Measurements from ENCODE around the gene ENTHD1.

ENTHD1 gene

DNA sequence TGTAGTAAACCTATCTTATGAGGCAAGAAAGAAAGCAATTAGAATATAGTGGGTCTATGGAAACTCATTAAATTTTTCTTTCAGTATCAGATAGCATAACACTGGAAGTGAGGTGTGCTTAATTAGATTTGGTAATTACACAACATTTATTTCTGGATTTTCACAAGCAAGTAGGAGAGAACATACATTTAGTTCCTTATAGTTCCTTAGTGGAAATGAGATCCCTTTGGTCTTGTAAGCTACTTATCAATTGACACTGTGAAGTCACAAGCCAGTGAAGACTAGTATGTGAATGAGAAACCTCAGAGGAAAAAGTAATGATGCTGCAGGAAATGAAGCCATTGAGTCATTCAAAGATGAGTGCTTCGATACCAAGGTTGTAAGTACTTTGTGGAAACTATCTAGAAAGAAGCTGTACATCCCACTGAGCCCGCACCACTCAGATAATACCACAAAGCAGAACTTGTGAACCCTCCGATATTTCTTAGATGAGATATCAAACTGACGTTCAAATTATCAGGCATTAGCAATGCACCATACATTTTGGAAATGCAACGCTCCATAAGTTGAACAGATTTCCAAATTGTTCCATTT lies 53.5 kb downstream of the ENTHD1 start:
- no peak overlapping the region for H3K4me2 ChIP-seq (ENCODE audit: low read length)
- no peak overlapping the region for H3K27ac ChIP-seq (ENCODE audit: low read length)
- H3K27me3 ChIP-seq (ENCODE audit: low read depth, low read length): peaks cover 22% of the 10 kb centered on the region
- H3K36me3 ChIP-seq (replicated peaks; ENCODE audit: low read depth, low read length): no peaks in the 10 kb centered on the region
- H3K4me1 ChIP-seq (ENCODE audit: low read length): peaks cover 8% of the 10 kb centered on the region; the same call in 1 of the 2 replicates
- H3K9ac ChIP-seq (ENCODE audit: low read length): no peak overlapping the region
- H3K4me3 ChIP-seq (ENCODE audit: low read length): no peak overlapping the region
- no peaks in the 10 kb centered on the region for H4K20me1 ChIP-seq (ENCODE audit: insufficient read depth, low read length)
- H2AFZ ChIP-seq (ENCODE audit: low read depth, low read length): no peak overlapping the region
- H3K9me3 ChIP-seq (ENCODE audit: insufficient read depth, low read length): no peaks in the 10 kb centered on the region
- H3K79me2 ChIP-seq (ENCODE audit: low read length): no peaks in the 10 kb centered on the region
- TF ChIP-seq EZH2phosphoT487 (IDR thresholded peaks at IDR 0.05; ENCODE audit: low read depth): no peak
- TF ChIP-seq, protein P1, sequence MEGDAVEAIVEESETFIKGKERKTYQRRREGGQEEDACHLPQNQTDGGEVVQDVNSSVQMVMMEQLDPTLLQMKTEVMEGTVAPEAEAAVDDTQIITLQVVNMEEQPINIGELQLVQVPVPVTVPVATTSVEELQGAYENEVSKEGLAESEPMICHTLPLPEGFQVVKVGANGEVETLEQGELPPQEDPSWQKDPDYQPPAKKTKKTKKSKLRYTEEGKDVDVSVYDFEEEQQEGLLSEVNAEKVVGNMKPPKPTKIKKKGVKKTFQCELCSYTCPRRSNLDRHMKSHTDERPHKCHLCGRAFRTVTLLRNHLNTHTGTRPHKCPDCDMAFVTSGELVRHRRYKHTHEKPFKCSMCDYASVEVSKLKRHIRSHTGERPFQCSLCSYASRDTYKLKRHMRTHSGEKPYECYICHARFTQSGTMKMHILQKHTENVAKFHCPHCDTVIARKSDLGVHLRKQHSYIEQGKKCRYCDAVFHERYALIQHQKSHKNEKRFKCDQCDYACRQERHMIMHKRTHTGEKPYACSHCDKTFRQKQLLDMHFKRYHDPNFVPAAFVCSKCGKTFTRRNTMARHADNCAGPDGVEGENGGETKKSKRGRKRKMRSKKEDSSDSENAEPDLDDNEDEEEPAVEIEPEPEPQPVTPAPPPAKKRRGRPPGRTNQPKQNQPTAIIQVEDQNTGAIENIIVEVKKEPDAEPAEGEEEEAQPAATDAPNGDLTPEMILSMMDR (IDR thresholded peaks at IDR 0.05; ENCODE audit: low read depth, low read length): no peak

DNA sequence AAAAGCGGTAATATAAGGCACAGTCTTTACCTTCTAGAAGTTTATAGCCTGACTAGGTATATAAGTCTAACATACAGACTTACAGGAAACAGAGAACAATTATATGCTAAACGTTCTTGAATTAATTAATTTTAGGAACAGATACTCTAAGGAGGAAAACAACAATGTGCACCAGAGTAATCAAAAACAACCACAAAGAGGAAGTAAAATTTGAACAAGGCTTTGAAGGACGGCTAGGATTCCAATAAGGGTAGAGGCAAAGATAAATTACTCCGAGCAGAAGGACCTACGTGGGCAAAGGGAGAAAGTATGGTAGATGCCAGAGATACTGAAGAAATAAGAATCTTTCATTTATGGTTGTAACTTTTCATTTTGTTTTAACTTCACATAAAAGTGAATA lies 54.4 kb downstream of the ENTHD1 start:
- H3K27me3 ChIP-seq (ENCODE audit: low read depth, low read length): peaks cover 30% of the 10 kb centered on the region
- no peak overlapping the region for H2AFZ ChIP-seq (ENCODE audit: low read depth, low read length)
- no peaks in the 10 kb centered on the region for H3K9me3 ChIP-seq (ENCODE audit: insufficient read depth, low read length)
- TF ChIP-seq, protein P1 (IDR thresholded peaks at IDR 0.05; ENCODE audit: low read depth, low read length): no peak
- no peak for TF ChIP-seq EZH2phosphoT487 (IDR thresholded peaks at IDR 0.05; ENCODE audit: low read depth)
- H4K20me1 ChIP-seq (ENCODE audit: insufficient read depth, low read length): no peaks in the 10 kb centered on the region
- no peak overlapping the region for H3K4me2 ChIP-seq (ENCODE audit: low read length)
- peaks cover 8% of the 10 kb centered on the region; the same call in 1 of the 2 replicates for H3K4me1 ChIP-seq (ENCODE audit: low read length)
- H3K36me3 ChIP-seq (replicated peaks; ENCODE audit: low read depth, low read length): no peaks in the 10 kb centered on the region
- no peak overlapping the region for H3K4me3 ChIP-seq (ENCODE audit: low read length)
- no peak overlapping the region for H3K9ac ChIP-seq (ENCODE audit: low read length)
- no peak overlapping the region for H3K27ac ChIP-seq (ENCODE audit: low read length)
- no peaks in the 10 kb centered on the region for H3K79me2 ChIP-seq (ENCODE audit: low read length)

GRCh38 chr22:39833610-39834009 lies 60.0 kb downstream of the ENTHD1 start:
- Histone ChIP-seq H2AFZ (ENCODE audit: low read depth, low read length) (no peak overlapping the region), H3K79me2 (ENCODE audit: low read length) (no peaks in the 10 kb centered on the region), H3K36me3 (replicated peaks; ENCODE audit: low read depth, low read length) (no peaks in the 10 kb centered on the region), H3K27me3 (ENCODE audit: low read depth, low read length) (peaks cover 57% of the 10 kb centered on the region), H3K4me2 (ENCODE audit: low read length) (no peak overlapping the region), H3K9ac (ENCODE audit: low read length) (no peak overlapping the region), H4K20me1 (ENCODE audit: insufficient read depth, low read length) (no peaks in the 10 kb centered on the region), H3K27ac (ENCODE audit: low read length) (no peak overlapping the region), H3K9me3 (ENCODE audit: insufficient read depth, low read length) (no peaks in the 10 kb centered on the region), H3K4me1 (ENCODE audit: low read length) (peaks cover 4% of the 10 kb centered on the region; the same call in 1 of the 2 replicates), H3K4me3 (ENCODE audit: low read length) (no peak overlapping the region)
- TF ChIP-seq, protein P1 (IDR thresholded peaks at IDR 0.05; ENCODE audit: low read depth, low read length): no peak
- no peak for TF ChIP-seq EZH2phosphoT487 (IDR thresholded peaks at IDR 0.05; ENCODE audit: low read depth)

DNA sequence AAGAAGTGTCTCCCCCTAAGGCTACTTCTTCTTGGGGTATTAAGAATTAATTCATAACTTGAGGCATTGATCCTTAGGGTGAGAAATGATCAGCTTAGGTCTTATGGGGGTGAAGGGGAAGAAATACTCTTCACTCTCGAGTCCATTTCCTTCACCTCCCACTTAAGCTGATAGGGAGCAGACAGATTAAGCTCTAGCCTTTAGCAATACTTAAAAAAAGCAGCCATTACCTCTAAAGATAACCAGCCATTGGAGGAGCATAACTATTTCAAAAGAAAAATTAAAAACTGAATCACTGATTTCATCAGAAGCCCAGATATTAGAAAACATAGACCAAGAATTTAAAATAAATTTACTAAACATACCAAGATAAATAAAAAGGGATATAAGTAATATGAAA lies 60.5 kb downstream of the ENTHD1 start:
- Histone ChIP-seq H3K27me3 (ENCODE audit: low read depth, low read length) (peaks cover 62% of the 10 kb centered on the region), H4K20me1 (ENCODE audit: insufficient read depth, low read length) (no peaks in the 10 kb centered on the region), H2AFZ (ENCODE audit: low read depth, low read length) (no peak overlapping the region), H3K27ac (ENCODE audit: low read length) (no peak overlapping the region), H3K9me3 (ENCODE audit: insufficient read depth, low read length) (no peaks in the 10 kb centered on the region), H3K4me1 (ENCODE audit: low read length) (peaks cover 4% of the 10 kb centered on the region; the same call in 1 of the 2 replicates), H3K79me2 (ENCODE audit: low read length) (no peaks in the 10 kb centered on the region), H3K4me3 (ENCODE audit: low read length) (no peak overlapping the region), H3K9ac (ENCODE audit: low read length) (no peak overlapping the region), H3K4me2 (ENCODE audit: low read length) (no peak overlapping the region), H3K36me3 (replicated peaks; ENCODE audit: low read depth, low read length) (no peaks in the 10 kb centered on the region)
- TF ChIP-seq, protein P1 (IDR thresholded peaks at IDR 0.05; ENCODE audit: low read depth, low read length): no peak
- no peak for TF ChIP-seq EZH2phosphoT487 (IDR thresholded peaks at IDR 0.05; ENCODE audit: low read depth)

Measured in OCI-LY3 (cell line).